ENCODE measurements around the gene ZNF426.
"Not testable (repeated sequence)": the region's sequence is repeated elsewhere in the genome, so short reads cannot be mapped to it uniquely, and the experiment has no call there.

The ZNF426 gene

DNA sequence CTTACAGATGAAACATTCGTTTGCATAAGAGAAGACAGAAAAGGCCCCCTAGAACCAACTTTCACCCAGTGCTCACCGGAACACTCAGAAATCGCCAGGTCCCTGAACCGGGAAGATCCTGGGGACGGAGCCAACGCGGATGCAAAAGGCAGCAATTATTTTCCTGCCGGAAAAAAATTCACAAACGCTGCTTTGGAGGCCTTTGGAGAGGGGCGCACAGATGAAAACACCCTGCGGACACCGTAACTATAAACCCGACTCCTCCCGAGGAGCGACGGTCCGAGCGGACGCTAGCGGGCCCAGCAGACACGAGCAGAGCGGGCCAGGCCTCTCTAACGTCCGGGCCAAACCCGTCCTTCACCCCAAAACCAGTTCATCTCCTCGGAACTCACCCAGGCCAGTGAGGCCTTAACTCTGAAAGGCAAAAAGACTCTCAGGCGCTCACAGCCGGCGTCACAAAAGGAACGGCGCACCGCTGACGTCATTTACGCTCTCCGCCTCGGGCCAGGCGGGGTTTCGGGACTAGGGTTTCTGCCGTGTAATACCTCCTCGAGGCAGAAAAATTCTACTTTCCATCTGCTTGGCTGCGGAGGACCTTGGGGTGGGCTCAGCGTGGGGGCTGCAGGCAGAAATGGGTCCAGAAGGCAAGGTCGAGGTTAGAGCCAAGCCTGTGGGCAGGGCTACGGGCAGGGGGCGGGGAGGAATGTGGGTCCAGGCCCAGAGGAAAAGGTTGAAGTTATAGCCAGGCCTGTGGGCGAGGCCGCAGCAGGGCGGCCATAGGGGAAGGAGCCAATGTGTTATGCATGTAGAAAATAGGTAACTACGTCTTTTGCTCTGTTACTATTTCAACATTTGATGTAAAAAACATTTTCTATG is at the start of gene ZNF426:
Gene ZNF426 (minus strand): TSS at position 463 of the 876 bp plus-strand sequence. CDS start 2,413 bp downstream, outside the sequence.
- DNase-seq (ENCODE audit: low read depth in 2 of 2), result peak; percentile 82

DNA sequence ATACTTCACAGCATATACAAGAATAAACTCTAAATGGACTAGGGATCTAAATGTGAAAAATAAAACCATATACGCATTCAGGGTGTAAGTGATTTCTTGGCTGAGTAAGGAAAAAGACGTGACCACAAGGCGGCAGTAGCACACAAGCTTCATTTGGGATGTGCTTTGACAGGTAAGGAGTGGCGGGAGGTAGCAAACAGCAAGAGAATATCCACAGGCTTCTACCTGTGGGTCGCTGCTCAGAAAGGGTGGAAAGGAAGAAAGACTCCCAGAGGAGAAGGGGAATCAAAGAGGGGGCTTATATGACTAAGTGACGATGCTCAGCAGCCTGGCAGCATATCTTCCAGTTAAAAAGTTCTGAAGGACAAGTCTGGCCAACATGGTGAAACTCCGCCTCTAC is 48.3 kb upstream of the ZNF426 start:
- peak; percentile 62 to 71 for DNase-seq (ENCODE audit: low read depth in 2 of 2)

DNA sequence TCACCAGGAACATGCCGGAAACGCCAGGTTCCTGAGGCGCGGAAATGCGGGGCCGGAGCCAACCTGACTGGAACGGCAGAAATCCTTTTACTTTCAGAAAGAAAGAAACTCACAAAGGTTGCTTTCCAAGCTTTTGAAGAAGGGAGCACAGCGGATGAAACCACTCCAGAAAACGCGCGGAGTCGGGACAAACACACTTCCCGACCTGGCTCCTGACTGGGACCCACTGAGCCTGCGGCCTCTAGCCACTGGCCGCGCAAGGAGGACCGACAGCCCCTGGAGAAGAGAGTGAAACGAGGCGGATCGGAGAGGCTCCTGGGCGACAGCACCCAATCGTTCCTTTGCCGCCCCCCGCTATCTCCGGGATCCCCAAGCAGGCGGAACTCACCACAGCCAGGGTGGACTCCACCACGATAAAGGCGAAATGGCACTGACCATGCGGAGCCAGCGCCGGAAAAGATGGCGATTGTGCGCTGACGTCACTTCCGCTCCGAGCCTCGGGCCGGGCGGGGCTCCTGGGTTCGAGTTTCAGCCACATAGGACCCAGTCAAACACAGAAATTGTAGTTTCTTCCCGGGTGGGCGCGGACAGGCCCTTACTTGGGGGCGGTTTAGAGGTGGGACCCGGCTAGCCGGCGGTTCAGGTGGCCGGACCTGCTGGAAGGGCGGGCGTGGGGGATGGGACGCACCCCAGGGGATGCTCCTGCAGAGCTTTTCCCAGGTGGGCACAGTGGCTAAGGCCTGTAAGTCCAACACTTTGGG is 45.8 kb upstream of the ZNF426 start, which contains the start of gene ZNF121:
Gene ZNF121 (minus strand): TSS at position 432 of the 761 bp plus-strand sequence. CDS start 16,407 bp downstream, outside the sequence.
- DNase-seq (ENCODE audit: low read depth in 2 of 2), result peak; percentile 81 to 82

DNA sequence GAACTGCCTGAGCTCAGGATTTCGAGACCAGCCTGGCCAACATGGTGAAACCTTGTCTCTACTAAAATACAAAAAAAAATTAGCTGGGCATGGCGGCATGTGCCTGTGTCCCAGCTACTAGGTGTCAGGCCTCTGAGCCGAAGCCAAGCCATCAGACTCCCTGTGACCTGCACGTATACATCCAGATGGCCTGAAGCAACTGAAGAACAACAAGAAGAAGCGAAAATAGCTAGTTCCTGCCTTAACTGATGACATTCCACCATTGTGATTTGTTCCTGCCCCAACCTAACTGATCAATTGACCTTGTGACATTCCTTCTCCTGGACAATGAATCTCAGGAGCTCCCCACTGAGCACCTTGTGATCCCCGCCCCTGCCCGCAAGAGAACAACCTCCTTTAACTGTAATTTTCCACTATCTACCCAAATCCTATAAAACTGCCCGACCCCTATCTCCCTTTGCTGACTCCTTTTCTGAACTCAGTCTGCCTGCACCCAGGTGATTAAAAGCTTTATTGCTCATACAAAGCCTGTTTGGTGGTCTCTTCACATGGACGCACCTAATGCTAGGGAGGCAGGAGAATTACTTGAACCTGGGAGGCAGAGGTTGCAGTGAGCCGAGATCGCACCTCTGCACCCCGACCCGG is 43.8 kb upstream of the ZNF426 start:
- DNase-seq (ENCODE audit: low read depth in 2 of 2), result not testable (repeated sequence)

DNA sequence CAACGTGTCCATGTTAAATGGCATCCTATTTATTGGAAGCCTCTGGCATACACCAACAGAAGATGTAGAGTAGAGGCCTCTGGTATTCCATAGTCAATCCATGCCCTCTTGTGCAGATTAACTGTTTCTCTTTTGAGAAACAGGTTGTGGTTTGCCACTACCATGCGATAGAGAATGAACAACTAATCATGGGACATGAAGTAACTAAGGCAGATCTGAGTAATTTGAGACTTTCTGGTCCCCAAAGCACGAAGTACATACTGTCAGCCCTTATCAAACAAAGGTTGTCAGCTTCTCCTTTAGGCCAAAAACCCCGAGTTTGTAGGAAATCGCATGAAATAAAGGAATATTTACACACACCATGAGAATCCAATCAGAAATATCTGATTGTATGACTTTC is 42.3 kb upstream of the ZNF426 start:
- no peak for DNase-seq (ENCODE audit: low read depth in 2 of 2)

DNA sequence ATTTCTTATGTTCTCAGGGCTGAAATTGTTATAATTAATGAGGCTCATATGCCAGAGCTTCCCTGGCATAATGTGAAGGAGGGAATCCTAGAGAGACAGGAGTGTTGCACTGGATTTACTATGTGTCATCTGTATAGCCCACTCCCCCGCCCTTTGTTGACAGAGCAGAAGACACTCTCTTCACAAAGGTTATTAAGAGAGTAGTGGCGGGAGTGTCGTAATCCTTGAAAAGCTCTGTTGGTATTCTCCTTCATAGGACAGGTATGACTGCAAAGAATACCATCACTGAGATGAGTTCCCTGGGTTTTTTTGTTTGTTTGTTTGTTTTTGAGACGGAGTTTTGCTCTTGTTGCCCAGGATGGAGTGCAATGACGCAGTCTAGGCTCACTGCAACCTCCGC is 31.8 kb upstream of the ZNF426 start:
- no peak for DNase-seq (ENCODE audit: low read depth in 2 of 2)

DNA sequence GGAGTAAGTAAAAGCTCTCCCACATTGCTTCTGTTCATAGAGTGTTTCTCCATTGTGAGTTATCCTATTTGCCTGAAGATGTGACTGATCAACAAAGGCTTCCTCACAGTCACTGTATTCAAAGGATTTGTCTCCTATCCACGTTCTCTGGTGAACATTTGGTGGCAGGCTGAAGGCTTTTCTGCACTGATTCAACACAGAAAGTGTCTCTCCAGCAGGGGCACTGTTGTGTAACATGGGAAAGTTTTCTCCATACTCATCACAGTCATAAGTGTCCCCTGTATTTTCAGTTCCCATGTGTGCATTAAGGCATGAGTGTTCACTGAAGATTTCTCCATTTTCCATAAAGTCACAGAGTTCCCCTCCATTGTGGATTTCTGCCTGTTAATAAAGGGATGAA is 28.3 kb upstream of the ZNF426 start:
- DNase-seq (ENCODE audit: low read depth in 2 of 2), result no peak

DNA sequence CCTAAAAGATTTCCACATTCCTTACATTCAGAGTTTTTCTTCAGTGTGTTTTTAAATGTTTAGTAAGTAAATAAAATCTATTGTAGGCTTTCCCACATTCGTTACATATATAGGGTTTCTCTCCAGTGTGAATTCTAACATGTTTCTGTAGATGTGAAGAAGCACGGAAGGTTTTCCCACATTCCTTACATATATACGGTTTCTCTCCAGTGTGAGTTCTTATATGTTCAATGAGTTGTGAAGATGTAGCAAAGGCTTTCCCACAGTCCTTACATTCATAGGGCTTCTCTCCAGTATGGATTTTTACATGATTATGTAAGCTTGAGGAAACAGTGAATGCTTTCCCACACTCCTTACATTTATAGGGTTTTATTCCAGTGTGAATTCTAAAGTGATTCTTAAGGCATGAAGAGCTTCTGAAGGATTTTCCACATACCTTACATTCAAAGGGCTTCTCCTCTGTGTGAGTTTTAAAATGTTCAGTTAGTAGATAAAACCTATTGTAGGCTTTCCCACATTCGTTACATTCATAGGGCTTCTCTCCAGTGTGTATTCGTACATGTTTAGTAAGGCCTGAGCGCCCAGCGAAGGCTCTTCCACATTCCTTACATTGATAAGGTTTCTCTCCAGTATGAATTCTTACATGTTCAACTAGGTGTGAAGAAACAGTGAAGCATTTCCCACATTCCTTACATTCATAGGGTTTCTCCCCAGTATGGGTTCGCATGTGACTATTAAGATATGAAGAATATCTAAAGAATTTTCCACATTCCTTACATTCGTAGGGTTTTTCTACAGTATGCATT is 27.7 kb upstream of the ZNF426 start:
- DNase-seq (ENCODE audit: low read depth in 2 of 2), result no peak

DNA sequence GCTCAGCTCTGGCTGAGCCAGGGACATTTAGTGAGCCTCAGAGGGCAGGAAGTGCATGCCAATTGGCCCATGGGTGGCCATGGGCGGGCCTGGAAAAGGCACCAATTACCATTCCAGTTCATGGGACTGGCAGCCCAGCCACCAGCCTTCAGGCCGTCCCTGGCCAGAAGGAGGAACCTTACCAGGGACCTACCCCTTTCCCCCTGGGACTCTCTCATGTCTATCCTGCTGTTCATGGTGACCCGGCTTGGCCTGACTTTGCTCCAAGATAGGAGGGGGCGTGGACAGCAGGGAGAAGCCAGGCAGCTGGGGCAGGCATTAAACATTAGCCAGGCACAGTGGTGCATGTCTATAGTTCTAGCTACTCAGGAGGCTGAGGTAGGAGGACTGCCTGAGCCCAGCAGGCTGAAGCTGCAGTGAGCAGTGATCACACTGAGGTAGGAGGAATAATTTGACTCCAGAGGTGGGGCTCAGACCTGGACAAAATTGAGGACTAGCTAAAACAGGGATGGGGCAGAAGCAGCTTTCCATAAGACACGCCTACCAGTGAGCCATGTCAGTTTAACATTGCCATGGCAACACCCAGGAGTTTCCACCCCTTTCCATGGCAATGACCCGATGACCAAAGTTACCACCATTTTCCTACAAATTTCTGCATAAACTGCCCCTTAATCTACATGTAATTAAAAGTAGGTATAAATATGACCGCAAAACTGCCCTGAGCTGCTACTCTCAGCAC is 14.3 kb upstream of the ZNF426 start:
- no peak for DNase-seq (ENCODE audit: low read depth in 2 of 2)

DNA sequence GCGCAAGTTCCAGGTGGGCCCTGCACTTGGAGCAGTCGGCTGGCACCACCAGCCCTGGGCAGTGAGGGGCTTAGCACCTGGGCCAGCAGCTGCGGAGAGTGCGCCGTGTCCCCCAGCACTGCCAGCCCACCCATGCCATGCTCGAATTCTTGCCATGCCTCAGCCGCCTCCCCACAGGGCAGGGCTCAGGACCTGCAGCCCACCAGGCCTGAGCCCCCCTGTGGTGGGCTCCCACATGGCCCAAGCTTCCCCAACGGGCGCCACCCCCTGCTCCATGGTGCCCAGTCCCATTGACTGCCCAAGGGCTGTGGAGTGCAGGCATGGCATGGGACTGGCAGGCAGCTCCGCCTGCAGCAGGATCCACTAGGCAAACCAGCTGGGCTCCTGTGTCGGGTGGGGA is 9.4 kb upstream of the ZNF426 start:
- DNase-seq (ENCODE audit: low read depth in 2 of 2), result no peak

DNA sequence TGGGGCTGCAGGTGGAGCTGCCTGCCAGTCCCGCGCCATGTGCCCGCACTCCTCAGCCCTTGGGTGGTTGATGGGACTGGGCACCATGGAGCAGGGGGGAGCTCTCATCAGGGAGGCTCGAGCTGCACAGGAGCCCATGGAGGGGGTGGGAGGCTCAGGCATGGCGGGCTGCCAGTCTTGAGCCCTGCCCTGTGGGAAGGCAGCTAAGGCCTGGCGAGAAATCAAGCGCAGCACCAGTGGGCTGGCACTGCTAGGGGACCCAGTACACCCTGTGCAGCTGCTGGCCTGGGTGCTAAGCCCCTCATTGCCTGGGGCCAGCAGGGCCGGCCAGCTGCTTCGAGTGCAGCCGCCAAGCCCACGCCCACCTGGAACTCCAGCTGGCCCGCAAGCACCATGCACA is 2.8 kb upstream of the ZNF426 start:
- DNase-seq (ENCODE audit: low read depth in 2 of 2), result not testable (repeated sequence)

DNA sequence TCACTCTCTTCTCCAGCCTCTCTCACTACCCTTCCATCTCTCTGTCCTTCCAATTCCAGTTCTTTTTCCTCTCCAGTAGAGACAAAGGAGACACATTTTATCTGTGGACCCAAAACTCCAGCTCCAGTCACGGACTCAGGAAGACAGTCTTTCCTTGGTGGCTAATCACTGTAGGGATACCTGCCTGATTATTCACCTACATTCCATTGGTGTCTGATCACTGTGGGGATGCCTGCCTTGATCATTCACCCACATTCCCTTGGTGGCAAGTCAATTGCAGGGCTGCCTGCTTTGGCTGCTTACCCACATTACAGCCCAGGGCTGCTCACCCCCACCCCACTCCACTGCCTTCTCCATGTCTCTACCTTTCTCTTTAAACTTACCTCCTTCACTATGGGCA is 1.5 kb upstream of the ZNF426 start:
- not testable (repeated sequence) for DNase-seq (ENCODE audit: low read depth in 2 of 2)

DNA sequence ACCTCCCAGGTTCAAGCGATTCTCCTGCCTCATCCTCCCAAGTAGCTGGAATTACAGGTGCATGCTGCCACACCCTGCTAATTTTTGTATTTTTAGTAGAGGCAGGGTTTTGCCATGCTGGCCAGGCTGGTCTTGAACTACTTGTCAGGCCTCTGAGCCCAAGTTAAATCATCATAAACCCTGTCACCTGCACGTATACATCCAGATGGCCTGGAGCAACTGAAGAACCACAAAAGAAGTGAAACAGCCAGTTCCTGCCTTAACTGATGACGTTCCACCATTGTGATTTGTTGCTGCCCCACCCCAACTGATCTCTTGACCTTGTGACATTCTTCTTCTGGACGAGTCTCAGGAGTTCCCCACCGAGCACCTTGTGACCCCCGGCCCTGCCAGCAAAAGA is 756 bp upstream of the ZNF426 start:
- DNase-seq (ENCODE audit: low read depth in 2 of 2), result not testable (repeated sequence)

DNA sequence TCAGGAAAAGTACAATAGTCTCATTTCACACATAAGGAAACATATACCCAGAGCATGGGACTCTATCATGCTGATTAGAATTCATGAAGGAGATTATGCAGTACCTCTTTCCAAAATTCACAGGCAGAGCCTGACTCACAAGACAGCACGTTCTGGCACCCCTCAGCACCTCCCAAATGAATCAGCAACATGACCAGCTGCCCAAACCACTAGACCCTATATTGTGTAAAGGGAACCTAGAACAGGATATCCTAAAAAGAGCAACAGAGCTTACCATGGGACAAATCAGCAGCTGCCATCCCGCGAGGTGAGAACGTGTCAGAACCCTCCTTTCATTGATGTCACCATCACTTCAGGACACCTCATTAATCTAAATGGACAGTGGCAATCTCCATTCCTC is 2.5 kb downstream of the ZNF426 start:
- no peak for DNase-seq (ENCODE audit: low read depth in 2 of 2)

DNA sequence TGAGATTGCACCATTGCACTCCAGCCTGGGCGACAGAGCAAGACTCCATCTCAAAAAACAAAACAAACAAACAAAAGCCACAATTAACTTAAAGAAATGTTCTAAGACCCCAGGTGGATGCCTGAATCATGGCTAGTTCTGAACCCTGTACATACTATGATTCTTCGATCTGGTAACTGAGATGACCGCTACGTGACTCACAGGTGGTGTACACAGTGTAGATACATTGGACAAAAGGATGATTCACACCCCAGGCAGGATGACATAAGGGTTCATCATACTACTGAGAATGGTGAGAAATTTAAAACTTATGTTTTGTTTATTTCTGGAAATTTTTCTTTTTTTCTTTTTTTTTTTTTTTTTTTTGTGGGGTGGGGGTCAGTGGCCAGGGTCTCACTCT is 6.5 kb downstream of the ZNF426 start:
- DNase-seq (ENCODE audit: low read depth in 2 of 2), result no peak

DNA sequence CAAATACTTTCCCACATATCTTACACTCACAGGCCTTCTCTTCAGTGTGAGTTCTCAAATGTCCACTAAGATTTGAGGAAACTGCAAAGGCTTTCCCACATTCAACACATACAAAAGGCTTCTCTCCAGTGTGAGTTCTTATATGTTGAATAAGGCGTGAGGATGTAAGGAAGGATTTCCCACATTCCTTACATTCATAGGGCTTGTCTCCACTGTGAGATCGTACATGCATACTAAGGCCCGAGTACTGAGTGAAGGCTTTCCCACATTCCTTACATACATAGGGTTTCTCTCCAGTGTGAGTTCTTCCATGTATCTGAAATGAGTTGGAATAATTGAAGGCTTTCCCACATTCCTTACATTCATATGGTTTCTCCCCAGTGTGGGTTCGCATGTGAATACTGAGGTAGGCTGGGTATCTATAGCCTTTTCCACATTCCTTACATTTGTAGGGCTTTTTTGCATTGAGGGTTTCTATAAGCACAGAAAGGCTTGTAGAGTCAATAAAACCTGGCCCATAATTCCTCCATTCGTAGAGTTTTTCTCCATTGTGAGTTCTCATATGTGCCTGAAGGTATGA is 9.6 kb downstream of the ZNF426 start:
- DNase-seq (ENCODE audit: low read depth in 2 of 2), result no peak

DNA sequence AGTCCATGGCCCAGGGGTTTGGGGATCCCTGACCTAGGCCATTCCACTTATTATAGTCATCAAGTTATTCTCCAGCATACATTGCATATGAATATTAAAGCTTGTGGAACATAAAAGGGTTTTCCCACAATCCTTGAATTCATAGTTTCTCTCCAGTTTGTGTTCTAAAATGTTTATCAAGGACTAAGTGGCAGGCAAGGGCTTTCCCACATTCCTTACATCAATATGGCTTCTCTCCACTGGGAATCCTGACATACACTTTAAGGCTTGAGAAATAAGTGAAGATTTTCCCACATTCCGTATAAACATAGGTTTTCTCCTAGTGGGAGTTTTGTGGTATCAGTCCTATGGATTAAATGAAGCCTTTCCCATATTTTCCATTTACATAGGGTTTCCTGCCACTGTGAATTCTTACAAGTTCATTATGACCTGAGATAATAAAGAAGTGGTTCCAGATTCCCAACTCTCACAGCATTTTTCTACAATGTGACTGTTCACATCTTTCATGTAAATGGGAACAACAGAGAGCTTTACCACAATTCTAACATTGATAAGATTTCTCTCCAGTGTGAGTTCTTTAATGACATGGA is 14.5 kb downstream of the ZNF426 start:
- no peak for DNase-seq (ENCODE audit: low read depth in 2 of 2)

DNA sequence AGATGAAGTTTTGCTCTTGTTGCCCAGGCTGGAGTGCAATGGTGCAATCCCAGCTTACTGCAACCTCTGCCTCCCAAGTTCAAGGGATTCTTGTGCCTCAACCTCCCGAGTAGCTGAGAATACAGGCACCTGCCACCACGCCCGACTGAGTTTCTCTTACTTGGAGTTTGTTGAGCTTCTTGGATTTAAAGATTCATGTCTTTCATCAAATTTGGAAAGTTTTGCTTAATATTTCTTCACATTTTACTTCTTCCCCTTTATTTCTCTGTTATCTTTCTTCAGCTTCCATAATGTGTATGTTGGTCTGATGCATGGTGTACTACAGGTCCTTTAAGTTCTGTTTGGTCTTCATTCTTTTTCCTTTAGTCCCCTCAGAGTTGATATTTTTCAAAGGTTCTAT is 31.2 kb downstream of the ZNF426 start:
- no peak for DNase-seq (ENCODE audit: low read depth in 2 of 2)

DNA sequence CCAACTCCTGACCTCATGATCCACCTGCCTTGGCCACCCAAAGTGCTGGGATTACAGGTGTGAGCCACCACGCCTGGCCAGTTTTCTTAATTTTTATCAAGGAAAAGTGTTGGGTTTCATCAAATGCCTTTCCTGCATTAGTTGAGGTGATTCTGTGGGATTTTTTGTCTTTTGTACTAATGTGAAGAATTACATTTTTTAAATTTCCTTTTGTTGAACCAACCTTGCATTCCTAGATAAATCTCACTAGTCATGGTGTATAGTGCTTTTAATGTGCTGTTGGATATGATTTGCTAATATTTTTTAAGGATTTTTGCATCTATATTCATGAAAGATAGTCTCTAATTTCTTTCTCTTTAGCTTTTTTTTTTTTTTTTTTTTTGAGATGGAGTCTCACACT is 37.6 kb downstream of the ZNF426 start:
- no peak for DNase-seq (ENCODE audit: low read depth in 2 of 2)

All from stimulated activated CD4-positive, alpha-beta T cell treated with anti-CD3 and anti-CD28 coated beads, Interleukin-4, amount 100 ng/mL, for 48 hours (primary cell).